ENCODE measurements around the gene SLC35E1.

GRCh38 chr19:16506961-16507360, 65.3 kb downstream of the SLC35E1 start:
- TF ChIP-seq POLR2A (IDR thresholded peaks at IDR 0.05) = no peak
- TF ChIP-seq CTCF (IDR thresholded peaks at IDR 0.05) = no peak
- peak in 1 of 3 donors; percentile 42 for TF ChIP-seq POLR2AphosphoS5 (IDR thresholded peaks at IDR 0.05)

Measured in breast epithelium (tissue), 3 donors.